Panc1 (cell line): ENCODE measurements around the gene GPR15. TPM values are rescaled to one million over a fixed set of nuclear protein-coding genes. Genes with fewer than 3 reads are reported as not detected.

Experiments used
- ATAC-seq: fragments of 200-7000 bp; cut with Tn5 transposase; 2 replicates; pipeline ENCODE4 v1.9.1; 2020; ENCODE audit warnings: mild to moderate bottlenecking, moderate library complexity
- BruUV-seq: library from RNA; stranded (reverse); fragments of 400-500 nt; replicated peaks from 2 replicates; lab custom pipeline; 2021; lab: Mats Ljungman, UMichigan
- CTCF ChIA-PET: fragments of 300-600 bp; sonication (Branson Sonifier 250); formaldehyde crosslinking; loops from one replicate; lab custom pipeline; 2022; ENCODE audit warnings: antibody characterized with exemption; lab: Charles Lee
- POLR2A ChIA-PET: fragments of 300-600 bp; sonication (Branson Sonifier 250); formaldehyde crosslinking; loops from one replicate; lab custom pipeline; 2022; ENCODE audit warnings: antibody characterized with exemption; lab: Charles Lee
- DNase-seq: peaks from one replicate; pipeline ENCODE4 v3.0.0-alpha.2; 2010; ENCODE audit warnings: low read depth, low spot score
- H3K27ac ChIP-seq: 2 replicates; pipeline ENCODE4 v1.5.1; 2011; ENCODE audit warnings: mild to moderate bottlenecking, low read length, inconsistent platforms
- H3K27me3 ChIP-seq: fragments of 200-500 bp; sonication (Bioruptor generic); 2 replicates; pipeline ENCODE4 v1.6.0; 2014; ENCODE audit warnings: low read length, inconsistent platforms; ENCODE audit not compliant: control insufficient read depth, insufficient read depth
- H3K36me3 ChIP-seq: fragments of 200-500 bp; sonication (Bioruptor generic); 2 replicates; pipeline ENCODE4 v1.5.1; 2014; ENCODE audit warnings: inconsistent platforms, mild to moderate bottlenecking, low read length, moderate library complexity; ENCODE audit not compliant: control insufficient read depth, insufficient read depth
- H3K4me1 ChIP-seq: 2 replicates; pipeline ENCODE4 v1.5.1; 2011; ENCODE audit warnings: inconsistent platforms, mild to moderate bottlenecking, low read length, moderate library complexity; ENCODE audit not compliant: control insufficient read depth, insufficient read depth
- H3K4me3 ChIP-seq, 2 experiments: 2 replicates each; pipeline ENCODE4 v1.5.1; 2011 to 2012; ENCODE audit warnings: low read depth in 2 of 2, low read length in 2 of 2, mild to moderate bottlenecking in 2 of 2, inconsistent platforms in 1 of 2, moderate library complexity in 1 of 2
- H3K9me3 ChIP-seq: fragments of 200-500 bp; sonication (Bioruptor generic); 2 replicates; pipeline ENCODE4 v1.5.1; 2014; ENCODE audit warnings: low read depth, mild to moderate bottlenecking, inconsistent platforms, low read length, moderate library complexity; ENCODE audit not compliant: control insufficient read depth, insufficient read depth
- CTCF ChIP-seq: fragments of 450-650 bp; IDR thresholded peaks from 2 replicates; pipeline ENCODE4 v1.5.1; 2017; ENCODE audit warnings: mild to moderate bottlenecking
- POLR2AphosphoS5 ChIP-seq: IDR thresholded peaks from 2 replicates; pipeline ENCODE4 v1.6.1; 2012; ENCODE audit warnings: mild to moderate bottlenecking, low read depth, low read length, moderate library complexity
- REST ChIP-seq, 2 experiments: IDR thresholded peaks; 2 replicates each; pipeline ENCODE4 v1.6.1; 2011 to 2012; ENCODE audit warnings: low read depth in 2 of 2, control low read depth in 1 of 2, low read length in 1 of 2, mild to moderate bottlenecking in 1 of 2, moderate library complexity in 1 of 2; ENCODE audit not compliant: insufficient read depth in 1 of 2
- SIN3A ChIP-seq: IDR thresholded peaks from 2 replicates; pipeline ENCODE4 v1.6.1; 2012; ENCODE audit warnings: low read depth, mild to moderate bottlenecking, low read length, moderate library complexity, borderline replicate concordance; ENCODE audit not compliant: insufficient read depth
- TCF7L2 ChIP-seq: IDR thresholded peaks from 2 replicates; pipeline ENCODE4 v1.6.1; 2011; ENCODE audit warnings: mild to moderate bottlenecking, low read depth, low read length, inconsistent platforms
- in situ Hi-C: cut with HindIII; loops from 2 replicates; pipeline ENCODE4 v1.10.0; 2016; ENCODE audit warnings: low sequenced_read_pairs, low pct_unique_long_range_greater_than_20kb
- intact Hi-C: fragments of 100-400 bp; cut with micrococcal nuclease; formaldehyde crosslinking; loops from one replicate; pipeline ENCODE4 v1.10.0; 2022; ENCODE audit not compliant: unreplicated experiment
- total RNA-seq: library from RNA; stranded (reverse); gene quantifications from one replicate; pipeline ENCODE4 v1.2.1, GENCODE V29; 2021; ENCODE audit not compliant: unreplicated experiment

GPR15 gene
- total RNA-seq, 1 experiment from 2014 or later = not detected

GRCh38 chr3:98534734-98535133 lies 3.0 kb downstream of the GPR15 start:
- intact Hi-C loops = no loop called here
- Histone ChIP-seq H3K36me3 (no peaks in the 10 kb centered on the region), H3K9me3 (no peaks in the 10 kb centered on the region), H3K4me1 (no peaks in the 10 kb centered on the region), H3K4me3 (no peak overlapping the region), H3K27me3 (peaks cover 20% of the 10 kb centered on the region), H3K27ac (no peak overlapping the region)
- no peak for ATAC-seq
- CTCF ChIA-PET = no interaction called here
- POLR2A ChIA-PET = interaction anchor here (0.5 kb wide), 1 partner anchor 587 kb away, joined by 3 read pairs; no protein-coding TSS in a partner anchor
- in situ Hi-C loops = no loop called here
- DNase-seq = no peak
- TF ChIP-seq REST (IDR thresholded peaks at IDR 0.05; ENCODE audit: insufficient read depth in 1 of 2, low read depth in 2 of 2, low read length in 1 of 2) (no peak), POLR2AphosphoS5 (no peak), SIN3A (no peak), CTCF (no peak), TCF7L2 (no peak)
- no TSS peak for BruUV-seq

- ATAC-seq = no peak
These were observed 4.8 kb downstream of the GPR15 start for GRCh38 chr3:98536456-98537017.

More at GRCh38 chr3:98536456-98537017, 4.8 kb downstream of the GPR15 start:
- Histone ChIP-seq H3K9me3 (no peaks in the 10 kb centered on the region), H3K4me3 (no peak overlapping the region), H3K36me3 (no peaks in the 10 kb centered on the region), H3K27me3 (peaks cover 9% of the 10 kb centered on the region; the same call in 1 of the 2 replicates), H3K27ac (no peak overlapping the region), H3K4me1 (no peaks in the 10 kb centered on the region)
- no TSS peak for BruUV-seq
- in situ Hi-C loops = no loop called here
- no peak for DNase-seq
- ChIA-PET POLR2A (no interaction called here), CTCF (interaction anchor here (0.7 kb wide), 1 partner anchor 1358 kb away, joined by 5 read pairs; no protein-coding TSS in a partner anchor)
- TF ChIP-seq CTCF (no peak), SIN3A (no peak), REST (IDR thresholded peaks at IDR 0.05; ENCODE audit: insufficient read depth in 1 of 2, low read depth in 2 of 2, low read length in 1 of 2) (no peak), TCF7L2 (no peak), POLR2AphosphoS5 (no peak)
- intact Hi-C loops = no loop called here
